UCSD-AML1 (cell line): ENCODE data around the gene SFI1.

ENCODE experiments used
- DNase-seq: peaks from one replicate; lab custom pipeline; 2025; ENCODE audit not compliant: unreplicated experiment; lab: John Stamatoyannopoulos, UW

Gene SFI1

DNA sequence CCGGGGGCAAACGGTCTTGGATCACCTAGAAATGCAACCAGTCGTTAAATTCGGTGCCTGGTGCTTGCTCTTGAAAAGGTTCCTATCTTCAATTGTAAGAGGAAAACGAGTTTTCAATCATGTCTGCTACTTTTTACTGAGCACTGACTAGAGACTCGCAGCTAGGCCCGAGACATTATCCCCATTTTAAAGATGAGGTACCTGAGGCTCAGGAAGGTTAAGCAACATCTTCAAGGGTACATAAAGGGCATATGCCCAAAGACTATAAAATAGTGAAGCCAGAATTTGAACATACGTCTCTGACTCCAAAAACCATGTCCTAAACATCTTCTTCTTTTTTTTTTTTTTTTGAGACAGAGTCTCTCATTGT lies 166.3 kb downstream of the SFI1 start:
- DNase-seq, result no peak
